Epithelial cell of prostate (primary cell): ENCODE measurements around the gene GNLY.
"Not testable (repeated sequence)": the region's sequence is repeated elsewhere in the genome, so short reads cannot be mapped to it uniquely, and the experiment has no call there.

Experiments
- DNase-seq: peaks from one replicate; pipeline ENCODE4 v3.0.0-alpha.2; 2011; ENCODE audit warnings: low read depth, low spot score
- H3K27ac ChIP-seq: fragments of 450-650 bp; 2 replicates; pipeline ENCODE4 v1.5.1; 2017; ENCODE audit warnings: mild to moderate bottlenecking

Gene GNLY

GRCh38 chr2:85694052-85695025 lies at the start of gene GNLY:
GNLY (plus strand) TSS chr2:85694358; CDS start chr2:85694419, 61 bp downstream.
- H3K27ac ChIP-seq = no peak within 1 kb of the TSS
- no peak for DNase-seq

GRCh38 chr2:85644909-85645308 lies 49.2 kb upstream of the GNLY start:
- DNase-seq = no peak
- no peak overlapping the region for H3K27ac ChIP-seq

- no peak for DNase-seq
These were observed 48.0 kb upstream of the GNLY start for GRCh38 chr2:85646166-85646565.

GRCh38 chr2:85647823-85648526 lies 46.2 kb upstream of the GNLY start:
- no peak overlapping the region for H3K27ac ChIP-seq
- no peak for DNase-seq

More at GRCh38 chr2:85646166-85646565, 48.0 kb upstream of the GNLY start:
- H3K27ac ChIP-seq = no peak overlapping the region

GRCh38 chr2:85648619-85649018 lies 45.5 kb upstream of the GNLY start:
- no peak for DNase-seq
- H3K27ac ChIP-seq = no peak overlapping the region

- H3K27ac ChIP-seq = no peak overlapping the region
- no peak for DNase-seq
These were observed 44.7 kb upstream of the GNLY start for GRCh38 chr2:85649201-85650190.

- H3K27ac ChIP-seq = no peak overlapping the region
- no peak for DNase-seq
These were observed 43.7 kb upstream of the GNLY start for GRCh38 chr2:85650456-85650855.

GRCh38 chr2:85651097-85651496 lies 43.1 kb upstream of the GNLY start:
- no peak overlapping the region for H3K27ac ChIP-seq
- DNase-seq = no peak

GRCh38 chr2:85652056-85652455 lies 42.1 kb upstream of the GNLY start:
- no peak for DNase-seq
- no peak overlapping the region for H3K27ac ChIP-seq

GRCh38 chr2:85653996-85654395 lies 40.2 kb upstream of the GNLY start:
- no peak for DNase-seq
- H3K27ac ChIP-seq = no peak overlapping the region

- DNase-seq = no peak
- H3K27ac ChIP-seq = no peak overlapping the region
These were observed 38.2 kb upstream of the GNLY start for GRCh38 chr2:85655961-85656417.

GRCh38 chr2:85656468-85656867 lies 37.7 kb upstream of the GNLY start:
- no peak overlapping the region for H3K27ac ChIP-seq
- no peak for DNase-seq

- not testable (repeated sequence) for H3K27ac ChIP-seq, DNase-seq
These were observed 36.8 kb upstream of the GNLY start for GRCh38 chr2:85657399-85657798.

- no peak overlapping the region for H3K27ac ChIP-seq
- DNase-seq = no peak
These were observed 34.7 kb upstream of the GNLY start for GRCh38 chr2:85659324-85659981.

- H3K27ac ChIP-seq, DNase-seq: not testable (repeated sequence)
These were observed 33.9 kb upstream of the GNLY start for GRCh38 chr2:85660301-85660700.

GRCh38 chr2:85660725-85661124 lies 33.4 kb upstream of the GNLY start:
- no peak overlapping the region for H3K27ac ChIP-seq
- DNase-seq = no peak

GRCh38 chr2:85661139-85661858 lies 32.9 kb upstream of the GNLY start:
- H3K27ac ChIP-seq = no peak overlapping the region
- DNase-seq = no peak

- DNase-seq = no peak
- H3K27ac ChIP-seq = no peak overlapping the region
These were observed 31.1 kb upstream of the GNLY start for GRCh38 chr2:85662899-85663593.
